ENCODE measurements around the gene NFAT5. TPM values are rescaled to one million over a fixed set of nuclear protein-coding genes. Genes with fewer than 3 reads are reported as not detected.

Gene NFAT5
- total and polyA plus RNA-seq, 2 donors (not counting 3 experiments of a cell fraction or from before 2014, with no cell fraction given) = 17.2 to 49.5 TPM

GRCh38 chr16:69706975-69707340 is 141.2 kb downstream of the NFAT5 start:
- no peaks in the 10 kb centered on the region for H3K9me3 ChIP-seq (replicated peaks; ENCODE audit: control insufficient read depth, insufficient read depth, low read length)
- H3K9ac ChIP-seq (replicated peaks; ENCODE audit: extremely low read depth, insufficient read depth, low read length) = no peak overlapping the region
- POLR2A ChIA-PET = no interaction called here
- no peaks in the 10 kb centered on the region for H4K20me1 ChIP-seq (replicated peaks; ENCODE audit: control insufficient read depth, extremely low read depth, insufficient read depth, low read length)
- intact Hi-C loops (cut with micrococcal nuclease) = no loop called here
- peaks cover 16 to 18% of the 10 kb centered on the region in 2 experiments for H3K36me3 ChIP-seq (ENCODE audit: control insufficient read depth in 2 of 2, extremely low read depth in 1 of 2, insufficient read depth in 2 of 2, low read length in 2 of 2)
- no TSS peak for BruUV-seq (replicated peaks)
- DNase-seq (ENCODE audit: low read depth, low spot score) (no peak), FAIRE-seq (no peak)
- H3K27me3 ChIP-seq (ENCODE audit: control insufficient read depth in 2 of 2, insufficient read depth in 2 of 2, low read length in 2 of 2) = no peaks in the 10 kb centered on the region
- TF ChIP-seq GATA2 (IDR thresholded peaks at IDR 0.05; ENCODE audit: insufficient read depth, insufficient read length, low read depth, low read length) = no peak
- no peak for TF ChIP-seq JUN (IDR thresholded peaks at IDR 0.05; ENCODE audit: borderline replicate concordance, insufficient read depth, insufficient read length, low read depth)
- no peak for TF ChIP-seq CTCF (IDR thresholded peaks at IDR 0.05; ENCODE audit: extremely low read depth in 1 of 2, insufficient read depth in 1 of 2, low read depth in 1 of 2, low read length in 2 of 2)
- no peak for TF ChIP-seq FOS (IDR thresholded peaks at IDR 0.05; ENCODE audit: borderline replicate concordance, insufficient read depth, low read length)
- no peak for TF ChIP-seq EZH2 (IDR thresholded peaks at IDR 0.05; ENCODE audit: borderline replicate concordance, low read depth, low read length, severe bottlenecking)
- no peak for TF ChIP-seq MYC (IDR thresholded peaks at IDR 0.05; ENCODE audit: low read depth, low read length)
- TF ChIP-seq POLR2AphosphoS5 (IDR thresholded peaks at IDR 0.05; ENCODE audit: insufficient read depth, low read depth, low read length) = no peak
- no peak for TF ChIP-seq MAX (IDR thresholded peaks at IDR 0.05; ENCODE audit: insufficient read depth, insufficient read length)
- TF ChIP-seq POLR2A (IDR thresholded peaks at IDR 0.05; ENCODE audit: low read depth, low read length) = no peak
- H2AFZ ChIP-seq (ENCODE audit: low read depth, low read length) = no peak overlapping the region
- no peak overlapping the region for H3K27ac ChIP-seq (ENCODE audit: insufficient read depth, low read depth, low read length)
- CTCF ChIA-PET = interaction anchor here (1.1 to 7.9 kb wide), 4 partner anchors 17 to 311 kb away, joined by 3 to 67 read pairs (median 5); partner anchors contain the start of gene NOB1
- dilution Hi-C loops (cut with MboI; ENCODE audit: extremely low pct_ligation_motif_present, low sequenced_read_pairs) = no loop called here
- H3K4me2 ChIP-seq (ENCODE audit: insufficient read depth, low read length) = no peak overlapping the region
- H3K4me1 ChIP-seq (ENCODE audit: control insufficient read depth, extremely low read depth, insufficient read depth, low read length) = no peaks in the 10 kb centered on the region
- H3K4me3 ChIP-seq (replicated peaks in 1 of 3; ENCODE audit: insufficient read depth in 1 of 3, low read depth in 1 of 3, low read length in 3 of 3) = no peak overlapping the region
- no peaks in the 10 kb centered on the region for H3K9me1 ChIP-seq (replicated peaks; ENCODE audit: control insufficient read depth, extremely low read depth, insufficient read depth, low read length)
- H3K79me2 ChIP-seq (ENCODE audit: control insufficient read depth, insufficient read depth, low read length) = no peaks in the 10 kb centered on the region

Measured in endothelial cell of umbilical vein (primary cell).